HEK293T (cell line): ENCODE data around the gene ARHGAP32.

Source experiments
- FOXM1 ChIP-seq: fragments of 450-650 bp; IDR thresholded peaks from 2 replicates; pipeline ENCODE4 v1.6.1; 2017; ENCODE audit warnings: mild to moderate bottlenecking, borderline replicate concordance
- SUZ12 ChIP-seq: fragments of 450-650 bp; IDR thresholded peaks from 2 replicates; pipeline ENCODE4 v1.6.1; 2016; ENCODE audit warnings: mild to moderate bottlenecking

- TF ChIP-seq FOXM1 (no peak), SUZ12 (no peak)
These were observed 149.6 kb downstream of the ARHGAP32 start for GRCh38 chr11:129042503-129042902.
